AG10803 (cell line): ENCODE data around the gene NCF4.

Source experiments
- DNase-seq: peaks from one replicate; pipeline ENCODE4 v3.0.0; 2010; ENCODE audit warnings: low read depth
- H3K4me3 ChIP-seq: 2 replicates; pipeline ENCODE4 v1.5.1; 2011; ENCODE audit warnings: mild to moderate bottlenecking, low read length, control low read depth
- TF ChIP-seq, protein P1 (sequence below): conservative IDR thresholded peaks from 2 replicates; pipeline ENCODE4 v1.5.1; 2011; ENCODE audit warnings: mild to moderate bottlenecking, low read length, control low read depth, inconsistent platforms

The NCF4 gene

DNA sequence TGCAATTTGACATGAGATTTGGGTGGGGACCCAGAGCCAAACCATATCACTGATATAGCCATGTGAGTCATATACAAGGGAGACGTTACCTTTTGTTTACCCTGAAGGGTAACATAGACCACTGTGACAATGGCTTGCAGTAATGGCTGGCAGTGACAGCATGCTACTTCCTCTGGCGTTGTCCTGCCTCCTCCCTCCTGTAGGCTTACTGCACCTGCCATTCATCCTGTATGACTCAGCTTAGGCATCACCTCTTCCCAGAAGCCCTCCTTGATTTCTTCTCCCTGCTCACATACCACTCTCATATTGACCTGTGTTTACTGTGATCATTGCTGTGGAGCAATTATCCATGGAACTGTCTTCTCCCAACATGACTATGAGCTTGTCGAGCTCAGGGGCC, 32.0 kb upstream of the NCF4 start:
- DNase-seq, result no peak
- H3K4me3 ChIP-seq, result no peak overlapping the region
- TF ChIP-seq, protein P1, sequence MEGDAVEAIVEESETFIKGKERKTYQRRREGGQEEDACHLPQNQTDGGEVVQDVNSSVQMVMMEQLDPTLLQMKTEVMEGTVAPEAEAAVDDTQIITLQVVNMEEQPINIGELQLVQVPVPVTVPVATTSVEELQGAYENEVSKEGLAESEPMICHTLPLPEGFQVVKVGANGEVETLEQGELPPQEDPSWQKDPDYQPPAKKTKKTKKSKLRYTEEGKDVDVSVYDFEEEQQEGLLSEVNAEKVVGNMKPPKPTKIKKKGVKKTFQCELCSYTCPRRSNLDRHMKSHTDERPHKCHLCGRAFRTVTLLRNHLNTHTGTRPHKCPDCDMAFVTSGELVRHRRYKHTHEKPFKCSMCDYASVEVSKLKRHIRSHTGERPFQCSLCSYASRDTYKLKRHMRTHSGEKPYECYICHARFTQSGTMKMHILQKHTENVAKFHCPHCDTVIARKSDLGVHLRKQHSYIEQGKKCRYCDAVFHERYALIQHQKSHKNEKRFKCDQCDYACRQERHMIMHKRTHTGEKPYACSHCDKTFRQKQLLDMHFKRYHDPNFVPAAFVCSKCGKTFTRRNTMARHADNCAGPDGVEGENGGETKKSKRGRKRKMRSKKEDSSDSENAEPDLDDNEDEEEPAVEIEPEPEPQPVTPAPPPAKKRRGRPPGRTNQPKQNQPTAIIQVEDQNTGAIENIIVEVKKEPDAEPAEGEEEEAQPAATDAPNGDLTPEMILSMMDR, result no peak

DNA sequence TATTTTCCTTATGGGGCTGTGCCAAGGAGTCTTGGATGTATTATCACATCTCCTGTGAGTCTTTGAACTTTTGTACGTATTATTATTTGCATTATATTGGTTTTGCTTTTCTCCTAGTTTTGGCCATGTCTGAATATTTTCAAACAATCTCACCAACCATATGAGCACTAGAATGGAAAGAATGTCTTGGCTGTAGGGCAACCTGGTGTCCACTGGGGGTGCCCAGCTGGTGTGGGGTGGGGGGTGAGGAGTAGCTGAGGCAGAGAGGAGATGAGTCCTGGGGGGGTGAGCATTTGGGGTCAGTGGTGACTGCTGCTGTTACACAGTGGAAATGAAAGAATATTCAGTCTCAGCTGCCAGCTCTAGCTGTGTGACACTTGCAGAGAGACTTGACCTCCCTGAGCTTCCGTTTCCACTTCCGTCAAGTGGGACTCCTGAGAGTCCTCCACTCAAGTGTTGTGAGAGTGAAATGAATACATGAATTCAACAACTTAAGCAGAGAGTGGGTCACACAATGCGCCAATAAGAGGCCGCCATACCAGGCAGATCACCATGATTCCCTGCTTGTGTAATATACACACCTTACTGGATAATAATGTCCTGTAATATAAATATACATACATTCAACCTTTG, 31.3 kb upstream of the NCF4 start:
- DNase-seq, result no peak
- TF ChIP-seq, protein P1, result no peak
- H3K4me3 ChIP-seq, result no peak overlapping the region

DNA sequence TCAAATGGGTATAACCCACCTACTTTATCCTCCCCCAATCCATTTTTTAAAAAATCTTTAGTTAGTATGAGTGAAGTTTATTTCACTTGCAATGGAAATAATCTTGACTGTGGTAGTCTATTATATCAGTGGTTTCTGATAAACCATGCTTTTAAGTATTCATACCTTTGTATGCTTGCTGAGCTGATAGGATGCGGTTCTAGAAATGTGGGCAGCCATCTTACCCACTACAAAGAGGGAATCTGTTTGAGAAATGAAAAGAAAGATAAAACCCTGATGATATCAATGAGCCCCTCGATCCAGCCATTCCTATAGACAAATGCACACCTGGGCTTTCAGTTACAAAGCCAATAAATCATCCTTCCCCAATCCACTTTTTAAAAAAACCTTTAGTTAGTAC, 30.2 kb upstream of the NCF4 start:
- H3K4me3 ChIP-seq, result no peak overlapping the region
- TF ChIP-seq, protein P1, result no peak
- DNase-seq, result no peak

- TF ChIP-seq, protein P1, result no peak
- DNase-seq, result no peak
- H3K4me3 ChIP-seq, result no peak overlapping the region
Measured at GRCh38 chr22:36831206-36831605, 29.6 kb upstream of the NCF4 start.

DNA sequence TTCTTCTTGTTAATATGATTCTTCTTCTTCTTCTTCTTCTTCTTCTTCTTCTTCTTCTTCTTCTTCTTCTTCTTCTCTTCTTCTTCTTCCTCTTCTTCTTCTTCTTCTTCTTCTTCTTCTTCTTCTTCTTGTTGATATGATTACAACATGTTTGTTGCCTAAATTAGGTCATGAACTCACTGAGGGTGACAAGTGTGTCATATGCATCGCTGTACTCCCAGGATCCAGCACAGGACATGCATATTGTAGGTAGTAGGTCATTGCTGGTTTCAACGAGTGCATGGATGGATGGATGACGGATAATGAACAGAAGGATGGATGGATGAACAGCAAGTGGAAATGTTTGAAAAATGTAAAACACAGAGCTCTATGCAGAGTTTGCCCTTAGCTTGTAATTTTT, 29.1 kb upstream of the NCF4 start:
- DNase-seq, result no peak
- TF ChIP-seq, protein P1, result no peak
- H3K4me3 ChIP-seq, result no peak overlapping the region

- no peak overlapping the region for H3K4me3 ChIP-seq
- no peak for DNase-seq
- TF ChIP-seq, protein P1, result no peak
Measured at GRCh38 chr22:36833073-36833472, 27.7 kb upstream of the NCF4 start.

GRCh38 chr22:36835903-36836302, 24.9 kb upstream of the NCF4 start:
- no peak for DNase-seq
- TF ChIP-seq, protein P1, result no peak
- no peak overlapping the region for H3K4me3 ChIP-seq
